Measurements from ENCODE around the gene GPC3. TPM values are rescaled to one million over a fixed set of nuclear protein-coding genes. Genes with fewer than 3 reads are reported as not detected.

GPC3 gene
- total RNA-seq, 1 donor from 2014 or later: 4.2 TPM

GRCh38 chrX:133980406-133980805 lies 5.0 kb downstream of the GPC3 start:
- TF ChIP-seq, protein P1, sequence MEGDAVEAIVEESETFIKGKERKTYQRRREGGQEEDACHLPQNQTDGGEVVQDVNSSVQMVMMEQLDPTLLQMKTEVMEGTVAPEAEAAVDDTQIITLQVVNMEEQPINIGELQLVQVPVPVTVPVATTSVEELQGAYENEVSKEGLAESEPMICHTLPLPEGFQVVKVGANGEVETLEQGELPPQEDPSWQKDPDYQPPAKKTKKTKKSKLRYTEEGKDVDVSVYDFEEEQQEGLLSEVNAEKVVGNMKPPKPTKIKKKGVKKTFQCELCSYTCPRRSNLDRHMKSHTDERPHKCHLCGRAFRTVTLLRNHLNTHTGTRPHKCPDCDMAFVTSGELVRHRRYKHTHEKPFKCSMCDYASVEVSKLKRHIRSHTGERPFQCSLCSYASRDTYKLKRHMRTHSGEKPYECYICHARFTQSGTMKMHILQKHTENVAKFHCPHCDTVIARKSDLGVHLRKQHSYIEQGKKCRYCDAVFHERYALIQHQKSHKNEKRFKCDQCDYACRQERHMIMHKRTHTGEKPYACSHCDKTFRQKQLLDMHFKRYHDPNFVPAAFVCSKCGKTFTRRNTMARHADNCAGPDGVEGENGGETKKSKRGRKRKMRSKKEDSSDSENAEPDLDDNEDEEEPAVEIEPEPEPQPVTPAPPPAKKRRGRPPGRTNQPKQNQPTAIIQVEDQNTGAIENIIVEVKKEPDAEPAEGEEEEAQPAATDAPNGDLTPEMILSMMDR (IDR thresholded peaks at IDR 0.05; ENCODE audit: partially characterized antibody, unreplicated experiment): no peak
- no peak for DNase-seq
- H3K4me1 Mint-ChIP-seq (ENCODE audit: low read depth, unreplicated experiment): peaks cover 4% of the 10 kb centered on the region
- no peaks in the 10 kb centered on the region for H3K27me3 Mint-ChIP-seq (ENCODE audit: unreplicated experiment)
- no peak overlapping the region for H3K4me3 Mint-ChIP-seq (ENCODE audit: unreplicated experiment)
- H3K36me3 Mint-ChIP-seq (ENCODE audit: unreplicated experiment): no peaks in the 10 kb centered on the region
- H3K9me3 Mint-ChIP-seq (ENCODE audit: unreplicated experiment): peaks cover 1% of the 10 kb centered on the region
- H3K27ac Mint-ChIP-seq (ENCODE audit: unreplicated experiment): no peak overlapping the region

DNA sequence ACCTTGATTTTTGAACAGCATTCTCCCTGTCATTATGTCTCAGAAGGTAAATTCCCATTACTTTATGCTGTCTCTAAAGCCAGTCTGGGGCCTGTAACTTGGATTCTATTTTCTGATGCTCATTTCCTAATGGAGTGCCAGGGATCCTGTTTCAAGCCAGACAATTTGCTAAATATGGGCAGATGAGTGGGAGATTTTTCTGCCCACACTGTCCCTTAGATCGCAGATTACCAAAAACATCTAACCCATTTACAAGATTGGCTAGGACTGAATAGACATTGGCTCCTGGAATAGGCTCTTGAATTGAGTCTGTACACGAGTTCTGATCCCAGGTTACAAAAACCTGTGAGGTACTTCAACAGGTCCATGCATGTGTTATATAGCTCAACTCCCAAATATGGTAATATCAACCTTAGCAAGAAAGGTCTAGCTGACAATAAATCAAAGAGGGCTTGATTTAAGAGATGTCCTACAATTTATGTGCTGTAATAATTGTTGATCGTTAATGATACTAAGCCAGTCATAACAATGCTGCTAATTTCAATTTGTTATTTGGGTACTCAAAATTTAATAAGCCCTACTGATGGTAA lies 5.7 kb downstream of the GPC3 start:
- H3K36me3 Mint-ChIP-seq (ENCODE audit: unreplicated experiment): no peaks in the 10 kb centered on the region
- H3K27me3 Mint-ChIP-seq (ENCODE audit: unreplicated experiment): no peaks in the 10 kb centered on the region
- H3K9me3 Mint-ChIP-seq (ENCODE audit: unreplicated experiment): peaks cover 1% of the 10 kb centered on the region
- no peak for DNase-seq
- H3K4me3 Mint-ChIP-seq (ENCODE audit: unreplicated experiment): no peak overlapping the region
- TF ChIP-seq, protein P1 (IDR thresholded peaks at IDR 0.05; ENCODE audit: partially characterized antibody, unreplicated experiment): no peak
- peaks cover 4% of the 10 kb centered on the region for H3K4me1 Mint-ChIP-seq (ENCODE audit: low read depth, unreplicated experiment)
- no peak overlapping the region for H3K27ac Mint-ChIP-seq (ENCODE audit: unreplicated experiment)

DNA sequence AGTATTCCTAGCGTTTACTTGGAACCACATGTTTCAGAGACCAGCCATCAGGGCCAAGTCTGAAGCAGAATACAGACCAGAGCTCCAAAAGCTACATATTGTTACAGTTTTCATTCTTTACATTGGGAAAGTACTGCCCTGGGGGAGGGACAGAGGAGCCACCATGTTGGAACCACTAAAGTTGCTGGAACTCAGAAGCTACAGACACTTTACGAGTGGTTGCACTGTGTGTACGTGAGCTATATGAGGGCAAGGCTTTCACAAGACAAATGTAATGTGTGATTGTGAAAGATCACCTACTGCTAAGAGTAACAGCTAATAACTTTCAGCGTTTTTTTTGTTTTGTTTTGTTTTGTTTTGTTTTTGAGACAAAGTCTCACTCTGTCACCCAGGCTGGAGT lies 11.7 kb downstream of the GPC3 start:
- TF ChIP-seq, protein P1 (IDR thresholded peaks at IDR 0.05; ENCODE audit: partially characterized antibody, unreplicated experiment): no peak
- H3K4me1 Mint-ChIP-seq (ENCODE audit: low read depth, unreplicated experiment): no peaks in the 10 kb centered on the region
- H3K4me3 Mint-ChIP-seq (ENCODE audit: unreplicated experiment): no peak overlapping the region
- DNase-seq: no peak
- no peak overlapping the region for H3K27ac Mint-ChIP-seq (ENCODE audit: unreplicated experiment)
- no peaks in the 10 kb centered on the region for H3K9me3 Mint-ChIP-seq (ENCODE audit: unreplicated experiment)
- H3K36me3 Mint-ChIP-seq (ENCODE audit: unreplicated experiment): no peaks in the 10 kb centered on the region
- H3K27me3 Mint-ChIP-seq (ENCODE audit: unreplicated experiment): no peaks in the 10 kb centered on the region

DNA sequence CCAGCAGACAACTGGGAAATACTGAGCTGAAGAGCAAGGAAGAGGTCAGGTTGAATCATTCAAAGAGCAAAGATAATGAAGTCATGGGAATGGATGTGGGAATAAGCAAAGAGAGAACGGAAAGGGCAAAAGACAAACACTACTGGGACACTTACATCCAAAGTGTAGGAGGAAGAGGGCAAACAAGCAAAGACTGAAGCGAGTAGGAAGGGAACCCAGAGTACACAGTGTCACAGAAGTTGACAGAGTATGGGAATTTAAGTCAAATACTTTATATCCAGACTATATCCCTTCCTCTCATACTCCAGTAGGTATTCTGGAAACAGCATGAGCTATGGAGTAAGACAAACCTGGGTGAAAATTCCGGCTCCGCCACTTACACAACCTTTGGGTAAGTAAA lies 12.5 kb downstream of the GPC3 start:
- no peaks in the 10 kb centered on the region for H3K4me1 Mint-ChIP-seq (ENCODE audit: low read depth, unreplicated experiment)
- no peaks in the 10 kb centered on the region for H3K36me3 Mint-ChIP-seq (ENCODE audit: unreplicated experiment)
- no peak for DNase-seq
- H3K4me3 Mint-ChIP-seq (ENCODE audit: unreplicated experiment): peak overlapping the region; percentile 1
- H3K27ac Mint-ChIP-seq (ENCODE audit: unreplicated experiment): no peak overlapping the region
- no peaks in the 10 kb centered on the region for H3K27me3 Mint-ChIP-seq (ENCODE audit: unreplicated experiment)
- H3K9me3 Mint-ChIP-seq (ENCODE audit: unreplicated experiment): no peaks in the 10 kb centered on the region
- TF ChIP-seq, protein P1 (IDR thresholded peaks at IDR 0.05; ENCODE audit: partially characterized antibody, unreplicated experiment): no peak

DNA sequence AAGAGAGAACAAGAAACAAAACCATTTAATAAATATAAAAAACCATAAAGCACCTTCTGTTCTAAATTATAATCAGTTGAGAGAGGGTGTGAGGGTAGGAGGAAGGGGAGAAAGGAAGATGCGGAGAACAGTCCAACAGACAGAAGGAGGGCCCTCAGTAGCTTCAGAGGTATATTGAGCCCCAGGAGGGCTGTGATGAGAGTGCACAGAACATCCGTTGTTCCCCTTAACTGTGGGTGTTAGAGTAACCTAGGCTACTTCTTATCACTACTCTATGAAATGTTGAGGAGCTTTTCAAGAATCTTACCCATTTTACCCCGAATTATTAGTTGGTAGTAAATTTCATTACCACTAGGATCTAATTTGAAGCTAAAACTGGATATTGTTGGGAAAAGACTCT lies 13.8 kb downstream of the GPC3 start:
- Mint-ChIP-seq H3K27me3 (ENCODE audit: unreplicated experiment) (no peaks in the 10 kb centered on the region), H3K36me3 (ENCODE audit: unreplicated experiment) (no peaks in the 10 kb centered on the region), H3K9me3 (ENCODE audit: unreplicated experiment) (no peaks in the 10 kb centered on the region), H3K4me1 (ENCODE audit: low read depth, unreplicated experiment) (no peaks in the 10 kb centered on the region), H3K4me3 (ENCODE audit: unreplicated experiment) (no peak overlapping the region), H3K27ac (ENCODE audit: unreplicated experiment) (no peak overlapping the region)
- DNase-seq: no peak
- TF ChIP-seq, protein P1 (IDR thresholded peaks at IDR 0.05; ENCODE audit: partially characterized antibody, unreplicated experiment): no peak

Measured in glutamatergic neuron (in vitro differentiated cells).